ENCODE results near the gene ADSS2. TPM values are rescaled to one million over a fixed set of nuclear protein-coding genes. Genes with fewer than 3 reads are reported as not detected.

The ADSS2 gene
- total and polyA plus RNA-seq, 4 donors, result 38.9 to 58.2 (median 52.5) TPM

DNA sequence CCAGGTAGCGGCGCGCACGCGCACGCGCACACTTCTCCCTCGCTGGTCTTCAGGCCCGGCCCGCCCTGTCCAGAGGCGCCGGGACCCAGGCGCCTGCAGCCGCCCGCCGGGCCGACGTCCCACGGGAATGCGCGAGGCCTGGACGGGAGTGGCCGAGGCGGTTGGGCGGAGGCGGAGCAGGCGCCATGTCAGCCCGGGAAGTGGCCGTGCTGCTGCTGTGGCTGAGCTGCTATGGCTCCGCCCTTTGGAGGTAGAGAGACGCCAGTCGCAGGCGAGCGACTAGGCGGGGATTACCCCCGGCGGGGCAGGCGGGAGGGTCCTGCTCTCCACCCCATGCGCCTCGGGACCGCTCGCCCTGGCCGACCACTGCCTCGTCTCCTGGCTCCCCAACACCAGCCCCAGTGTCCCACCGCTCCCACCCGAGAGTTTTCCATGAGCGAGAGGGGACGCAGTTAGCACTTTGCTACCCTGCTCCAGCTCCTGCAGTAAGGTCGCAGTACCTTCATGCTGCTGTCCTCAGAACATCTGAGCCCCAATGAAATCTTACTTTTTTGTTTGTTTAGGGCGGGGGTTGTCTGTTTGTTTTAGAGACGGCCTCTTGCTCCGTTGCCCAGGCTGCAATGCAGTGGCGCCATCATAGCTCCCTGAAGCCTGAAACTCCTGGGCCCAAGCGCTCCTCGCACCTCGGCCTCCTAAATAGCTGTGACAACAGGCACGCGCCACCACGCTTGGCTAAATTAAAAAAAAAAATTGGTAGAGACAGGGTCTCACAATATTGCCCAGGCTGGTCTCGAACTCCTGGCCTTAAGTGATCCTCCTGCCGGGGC, 9.7 kb upstream of the ADSS2 start, which contains the start of gene CATSPERE:
CATSPERE (plus strand) TSS at position 29 of the 827 bp plus-strand sequence; CDS start at position 186, 157 bp downstream.
- H3K9me3 ChIP-seq (ENCODE audit: control insufficient read depth, insufficient read depth, low read length), result no peaks in the 10 kb centered on the region
- peak within 1 kb of the TSS; percentile 61 for H3K4me3 ChIP-seq (ENCODE audit: low read depth, low read length)
- WGBS (ENCODE audit: insufficient coverage), result 13% methylated on average over 60 of the region's 61 CpGs
- peak within 1 kb of the TSS; percentile 71 for H3K27ac ChIP-seq (ENCODE audit: low read depth, low read length)
- H3K36me3 ChIP-seq (ENCODE audit: control insufficient read depth, insufficient read depth, low read length), result no peaks in the 10 kb centered on the region
- no peaks in the 10 kb centered on the region for H3K27me3 ChIP-seq (ENCODE audit: control insufficient read depth, insufficient read depth, low read length)
- peak; percentile 47 to 91 (median 58) for DNase-seq (ENCODE audit: low read depth in 4 of 6, low spot score in 6 of 6)
- H3K4me1 ChIP-seq (ENCODE audit: control insufficient read depth, insufficient read depth, low read length), result peaks cover 10% of the 10 kb centered on the region

DNA sequence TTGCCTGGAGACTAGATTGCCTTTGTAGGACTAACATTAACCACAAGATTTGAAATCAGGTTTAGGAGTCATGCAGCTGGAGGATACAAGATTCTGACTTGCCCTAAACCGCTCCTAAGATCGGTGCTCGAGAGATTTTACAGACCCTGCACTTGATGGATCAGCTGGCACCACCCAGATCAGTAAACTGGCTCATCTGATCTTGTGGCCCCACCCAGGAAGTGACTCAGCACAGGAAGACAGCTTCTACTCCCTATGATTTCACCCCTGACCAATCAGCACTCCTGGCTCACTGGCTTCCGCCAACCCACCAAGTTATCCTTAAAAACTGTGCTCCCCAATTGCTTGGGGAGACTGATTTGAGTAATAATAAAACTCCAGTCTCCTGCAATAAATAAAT, 8.5 kb upstream of the ADSS2 start:
- DNase-seq (ENCODE audit: low read depth in 4 of 6, low spot score in 6 of 6), result no peak
- no peak overlapping the region for H3K27ac ChIP-seq (ENCODE audit: low read depth, low read length)
- H3K27me3 ChIP-seq (ENCODE audit: control insufficient read depth, insufficient read depth, low read length), result no peaks in the 10 kb centered on the region
- no peaks in the 10 kb centered on the region for H3K36me3 ChIP-seq (ENCODE audit: control insufficient read depth, insufficient read depth, low read length)
- peaks cover 10% of the 10 kb centered on the region for H3K4me1 ChIP-seq (ENCODE audit: control insufficient read depth, insufficient read depth, low read length)
- H3K4me3 ChIP-seq (ENCODE audit: low read depth, low read length), result no peak overlapping the region
- no peaks in the 10 kb centered on the region for H3K9me3 ChIP-seq (ENCODE audit: control insufficient read depth, insufficient read depth, low read length)
- 97% methylated on average over 3 of the region's 4 CpGs for WGBS (ENCODE audit: insufficient coverage)

DNA sequence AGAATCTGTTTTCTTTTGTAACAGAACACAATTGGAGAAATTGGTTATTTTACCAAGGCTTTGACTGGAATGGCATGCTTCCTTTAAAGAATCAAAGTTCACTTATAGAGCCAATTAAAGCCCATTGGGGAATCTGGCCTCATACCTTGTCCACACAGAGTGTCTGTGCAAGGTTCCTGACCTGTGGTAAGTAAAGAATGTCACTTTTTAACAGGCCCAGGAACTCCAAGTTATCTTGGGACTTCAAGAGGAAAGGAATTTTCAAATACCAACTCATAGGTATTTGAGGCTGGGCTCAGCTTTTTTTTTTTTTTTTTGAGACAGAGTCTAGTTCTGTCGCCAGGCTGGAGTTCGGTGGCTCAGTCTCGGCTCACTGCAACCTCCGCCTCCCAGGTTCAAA, 7.1 kb upstream of the ADSS2 start:
- H3K9me3 ChIP-seq (ENCODE audit: control insufficient read depth, insufficient read depth, low read length), result no peaks in the 10 kb centered on the region
- H3K4me1 ChIP-seq (ENCODE audit: control insufficient read depth, insufficient read depth, low read length), result peaks cover 10% of the 10 kb centered on the region
- no peaks in the 10 kb centered on the region for H3K27me3 ChIP-seq (ENCODE audit: control insufficient read depth, insufficient read depth, low read length)
- no CpG with 5 or more reads among the region's 4 CpGs for WGBS (ENCODE audit: insufficient coverage)
- H3K36me3 ChIP-seq (ENCODE audit: control insufficient read depth, insufficient read depth, low read length), result no peaks in the 10 kb centered on the region
- DNase-seq (ENCODE audit: low read depth in 4 of 6, low spot score in 6 of 6), result no peak
- H3K4me3 ChIP-seq (ENCODE audit: low read depth, low read length), result no peak overlapping the region
- H3K27ac ChIP-seq (ENCODE audit: low read depth, low read length), result no peak overlapping the region

DNA sequence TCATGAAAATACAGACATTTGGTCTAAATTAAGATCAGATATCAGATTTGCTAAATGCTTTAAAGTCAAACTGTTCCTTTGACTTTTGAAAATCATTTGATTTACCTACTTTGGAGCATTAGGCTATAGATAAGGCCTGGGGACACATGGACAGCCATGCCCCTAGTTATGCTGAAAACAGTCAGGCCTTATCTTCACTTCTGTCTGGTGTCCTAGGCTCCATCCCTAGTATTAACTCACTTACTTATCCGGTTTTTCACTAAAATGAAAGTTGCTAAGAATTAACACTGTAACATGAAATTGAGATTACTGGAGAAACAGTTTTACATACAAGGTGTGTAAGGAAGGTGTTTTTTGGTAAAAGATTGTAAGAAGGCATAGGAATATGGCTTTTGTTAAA, 4.9 kb upstream of the ADSS2 start:
- no peaks in the 10 kb centered on the region for H3K27me3 ChIP-seq (ENCODE audit: control insufficient read depth, insufficient read depth, low read length)
- H3K27ac ChIP-seq (ENCODE audit: low read depth, low read length), result no peak overlapping the region
- no peak for DNase-seq (ENCODE audit: low read depth in 4 of 6, low spot score in 6 of 6)
- H3K4me3 ChIP-seq (ENCODE audit: low read depth, low read length), result no peak overlapping the region
- no CpG with 5 or more reads among the region's 1 CpG for WGBS (ENCODE audit: insufficient coverage)
- H3K4me1 ChIP-seq (ENCODE audit: control insufficient read depth, insufficient read depth, low read length), result peaks cover 6% of the 10 kb centered on the region
- no peaks in the 10 kb centered on the region for H3K36me3 ChIP-seq (ENCODE audit: control insufficient read depth, insufficient read depth, low read length)
- H3K9me3 ChIP-seq (ENCODE audit: control insufficient read depth, insufficient read depth, low read length), result no peaks in the 10 kb centered on the region

DNA sequence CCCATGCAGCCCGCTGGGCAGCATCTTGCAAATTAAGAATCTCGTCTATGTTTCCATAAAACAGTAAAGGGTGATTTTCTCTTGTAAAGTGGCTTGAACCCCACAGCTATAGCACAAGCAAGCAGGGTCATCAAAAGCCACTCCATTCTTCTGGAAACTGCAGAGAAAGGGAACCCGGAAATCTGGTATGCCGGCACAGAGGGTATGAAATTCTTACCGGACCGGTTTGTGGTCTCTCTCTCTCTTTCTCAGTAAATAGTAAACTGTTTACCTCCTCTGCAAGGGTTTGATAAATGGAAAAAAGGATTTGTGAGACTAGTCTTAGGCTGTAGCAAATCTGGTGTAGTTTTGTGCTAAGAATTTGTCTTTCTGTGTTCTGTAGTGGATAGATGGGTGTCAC, 2.7 kb upstream of the ADSS2 start:
- Histone ChIP-seq H3K9me3 (ENCODE audit: control insufficient read depth, insufficient read depth, low read length) (no peaks in the 10 kb centered on the region), H3K27ac (ENCODE audit: low read depth, low read length) (no peak overlapping the region)
- no CpG with 5 or more reads among the region's 6 CpGs for WGBS (ENCODE audit: insufficient coverage)

DNA sequence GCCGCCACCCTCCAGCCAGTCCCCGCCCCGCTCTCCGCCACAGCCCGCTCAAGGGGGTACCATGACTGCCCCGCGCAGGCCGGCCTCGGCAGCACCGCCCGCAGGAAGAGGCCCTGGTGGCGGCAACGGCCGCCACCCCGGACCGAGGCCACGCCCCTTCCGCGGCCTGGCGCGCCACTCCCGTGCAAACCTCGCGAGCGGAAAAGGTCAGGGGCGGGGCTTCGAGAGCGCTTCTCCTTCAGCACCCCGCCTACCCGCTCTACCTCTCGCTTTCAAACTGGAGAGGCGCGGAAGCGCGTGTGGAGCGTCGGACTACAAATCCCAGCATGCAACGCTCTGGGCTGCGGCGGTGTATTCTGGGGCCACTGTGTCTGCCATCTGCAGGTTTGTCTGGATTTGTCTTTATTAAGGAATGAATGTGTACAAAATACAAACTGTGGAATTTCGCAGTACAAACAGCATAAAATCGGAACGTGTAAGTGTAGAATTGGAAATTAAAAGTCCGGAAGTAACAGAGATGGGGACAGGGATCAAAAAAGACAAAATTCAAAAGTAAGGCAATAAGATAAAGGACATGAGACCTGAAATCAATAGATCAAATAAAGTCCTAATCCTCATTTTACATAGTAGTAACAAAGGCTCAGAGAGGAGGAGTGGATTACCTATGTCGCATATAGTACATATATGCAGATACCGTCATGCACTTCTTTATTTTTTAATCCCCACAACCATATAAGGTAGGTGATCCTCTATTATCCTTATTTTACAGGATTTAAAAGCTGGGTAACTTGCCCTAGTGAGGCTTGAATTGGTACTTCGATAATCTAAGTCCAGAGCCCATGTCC, 464 bp upstream of the ADSS2 start:
- Histone ChIP-seq H3K4me1 (ENCODE audit: control insufficient read depth, insufficient read depth, low read length) (peaks cover 7% of the 10 kb centered on the region), H3K4me3 (ENCODE audit: low read depth, low read length) (peak overlapping the region; percentile 92), H3K9me3 (ENCODE audit: control insufficient read depth, insufficient read depth, low read length) (no peaks in the 10 kb centered on the region), H3K27ac (ENCODE audit: low read depth, low read length) (peak overlapping the region; percentile 93), H3K27me3 (ENCODE audit: control insufficient read depth, insufficient read depth, low read length) (no peaks in the 10 kb centered on the region), H3K36me3 (ENCODE audit: control insufficient read depth, insufficient read depth, low read length) (no peaks in the 10 kb centered on the region)
- 0% methylated on average over 43 of the region's 47 CpGs for WGBS (ENCODE audit: insufficient coverage)
- DNase-seq (ENCODE audit: low read depth in 4 of 6, low spot score in 6 of 6), result peak; percentile 96 to 100 (median 99)

More for the DNA sequence above, 2.7 kb upstream of the ADSS2 start:
- Histone ChIP-seq H3K4me1 (ENCODE audit: control insufficient read depth, insufficient read depth, low read length) (peaks cover 7% of the 10 kb centered on the region), H3K27me3 (ENCODE audit: control insufficient read depth, insufficient read depth, low read length) (no peaks in the 10 kb centered on the region), H3K4me3 (ENCODE audit: low read depth, low read length) (no peak overlapping the region), H3K36me3 (ENCODE audit: control insufficient read depth, insufficient read depth, low read length) (no peaks in the 10 kb centered on the region)
- DNase-seq (ENCODE audit: low read depth in 4 of 6, low spot score in 6 of 6), result no peak

DNA sequence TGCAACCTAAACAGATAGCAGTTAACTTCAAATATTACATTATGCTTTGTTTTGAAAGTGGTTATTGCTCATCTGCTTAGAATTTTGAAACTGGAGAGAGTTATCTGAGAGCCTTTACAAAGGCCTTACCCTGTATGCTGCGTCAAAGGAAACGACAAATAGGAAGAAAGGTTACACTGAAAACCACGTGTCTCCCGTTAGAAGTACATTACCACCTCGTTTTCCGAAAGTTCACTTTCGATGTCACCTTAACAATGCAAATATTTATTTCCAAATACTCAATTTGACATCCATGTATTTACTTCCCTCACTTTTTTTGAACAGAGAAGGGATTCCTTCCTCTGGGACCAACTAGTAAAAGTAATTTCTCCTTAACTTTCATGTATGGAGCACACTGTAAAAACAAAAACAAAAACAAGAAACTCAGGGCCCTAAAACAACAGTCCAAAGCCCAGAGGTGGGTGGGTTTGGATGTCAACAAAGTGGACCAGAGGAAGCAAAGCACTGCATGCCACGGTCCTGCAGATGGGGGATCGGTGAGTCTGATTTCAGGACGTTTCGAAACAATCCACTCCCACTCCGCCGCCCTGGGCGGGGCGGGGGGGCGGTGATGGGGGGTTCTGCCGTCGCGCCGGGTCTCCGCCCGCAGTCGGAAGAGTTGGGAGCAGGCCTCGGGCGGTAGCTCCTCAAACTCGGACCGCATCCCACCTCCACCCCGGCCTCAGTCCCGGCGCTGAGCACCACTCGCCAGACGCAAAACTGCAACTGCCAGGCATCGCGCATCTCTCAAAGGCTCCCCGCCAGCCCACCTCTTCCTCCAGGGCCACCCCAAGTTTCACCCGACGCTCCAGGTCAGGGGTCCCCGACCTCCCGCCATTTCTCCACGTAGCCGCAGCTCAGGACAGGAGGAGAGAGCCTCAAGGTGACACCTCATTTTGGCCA, 841 bp downstream of the ADSS2 start:
- WGBS (ENCODE audit: insufficient coverage), result 2% methylated on average over 37 of the region's 41 CpGs
- H3K27me3 ChIP-seq (ENCODE audit: control insufficient read depth, insufficient read depth, low read length), result no peaks in the 10 kb centered on the region
- H3K4me3 ChIP-seq (ENCODE audit: low read depth, low read length), result peak overlapping the region; percentile 92
- peak in 3 of 6 donors; percentile 15 to 64 (median 43) for DNase-seq (ENCODE audit: low read depth in 4 of 6, low spot score in 6 of 6)
- no peaks in the 10 kb centered on the region for H3K9me3 ChIP-seq (ENCODE audit: control insufficient read depth, insufficient read depth, low read length)
- H3K27ac ChIP-seq (ENCODE audit: low read depth, low read length), result peak overlapping the region; percentile 93
- no peaks in the 10 kb centered on the region for H3K36me3 ChIP-seq (ENCODE audit: control insufficient read depth, insufficient read depth, low read length)
- peaks cover 7% of the 10 kb centered on the region for H3K4me1 ChIP-seq (ENCODE audit: control insufficient read depth, insufficient read depth, low read length)

DNA sequence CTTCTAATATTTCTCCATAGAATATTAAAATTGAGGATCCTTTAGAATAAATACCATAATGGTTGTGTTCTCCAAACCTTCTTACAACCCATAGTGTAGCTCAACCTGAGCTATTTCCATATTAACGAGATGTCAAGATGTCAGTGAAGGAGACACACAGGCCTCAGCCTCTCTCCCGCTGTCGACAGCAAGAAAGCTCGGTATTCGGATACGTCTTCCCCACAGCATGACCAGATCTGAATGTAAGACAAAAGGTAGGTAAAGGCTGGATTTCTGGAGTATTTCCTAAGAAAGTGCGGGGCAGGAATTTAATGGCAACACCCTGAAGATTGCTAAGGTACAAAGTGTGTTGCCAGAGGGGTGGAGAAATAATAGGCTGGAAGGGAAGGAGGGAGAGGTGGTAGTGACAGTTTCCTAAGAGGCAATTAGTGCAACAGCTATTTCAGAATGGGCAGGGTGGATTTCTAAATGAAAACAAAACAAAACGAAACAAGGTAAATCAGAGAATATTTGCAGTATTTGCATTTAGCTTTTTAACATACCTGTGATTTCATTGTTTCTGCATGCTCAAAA, 1.7 kb downstream of the ADSS2 start:
- WGBS (ENCODE audit: insufficient coverage), result 100% methylated on average over 1 of the region's 8 CpGs
- H3K4me3 ChIP-seq (ENCODE audit: low read depth, low read length), result peak overlapping the region; percentile 92
- H3K27ac ChIP-seq (ENCODE audit: low read depth, low read length), result peak overlapping the region; percentile 93
- no peaks in the 10 kb centered on the region for H3K27me3 ChIP-seq (ENCODE audit: control insufficient read depth, insufficient read depth, low read length)
- H3K9me3 ChIP-seq (ENCODE audit: control insufficient read depth, insufficient read depth, low read length), result no peaks in the 10 kb centered on the region
- H3K4me1 ChIP-seq (ENCODE audit: control insufficient read depth, insufficient read depth, low read length), result peaks cover 7% of the 10 kb centered on the region
- H3K36me3 ChIP-seq (ENCODE audit: control insufficient read depth, insufficient read depth, low read length), result no peaks in the 10 kb centered on the region
- no peak for DNase-seq (ENCODE audit: low read depth in 4 of 6, low spot score in 6 of 6)

Measured in spinal cord (tissue), 10 donors.